Thymus (tissue), 11 donors: Measurements from ENCODE around the gene USP32. TPM values are rescaled to one million over a fixed set of nuclear protein-coding genes. Genes with fewer than 3 reads are reported as not detected.
"Not testable (repeated sequence)": the region's sequence is repeated elsewhere in the genome, so short reads cannot be mapped to it uniquely, and the experiment has no call there.

Experiments used
- DNase-seq, 9 donors: peaks; one replicate each; pipeline ENCODE4 v3.0.0-alpha.2; 2013; ENCODE audit warnings: low spot score in 9 of 9, low read depth in 6 of 9, missing footprints in 1 of 9
- H3K27ac ChIP-seq, 2 donors: one replicate each; pipeline ENCODE4 v1.5.1; 2013; ENCODE audit warnings: control low read depth in 1 of 2, low read depth in 1 of 2, low read length in 1 of 2, mild to moderate bottlenecking in 1 of 2, moderate library complexity in 1 of 2
- H3K27me3 ChIP-seq, 2 donors: one replicate each; pipeline ENCODE4 v1.5.1; 2013; ENCODE audit warnings: low read length in 1 of 2; ENCODE audit not compliant: control insufficient read depth in 2 of 2, insufficient read depth in 1 of 2
- H3K36me3 ChIP-seq, 2 donors: one replicate each; pipeline ENCODE4 v1.5.1; 2013; ENCODE audit warnings: low read length in 1 of 2, mild to moderate bottlenecking in 1 of 2, moderate library complexity in 1 of 2; ENCODE audit not compliant: control insufficient read depth in 2 of 2, insufficient read depth in 2 of 2
- H3K4me1 ChIP-seq, 2 donors: one replicate each; pipeline ENCODE4 v1.5.1; 2013; ENCODE audit warnings: low read length in 2 of 2; ENCODE audit not compliant: control insufficient read depth in 2 of 2, insufficient read depth in 2 of 2
- H3K4me3 ChIP-seq, 2 donors: one replicate each; pipeline ENCODE4 v1.5.1; 2013; ENCODE audit warnings: low read length in 2 of 2, control low read depth in 1 of 2, mild to moderate bottlenecking in 1 of 2
- H3K9me3 ChIP-seq, 2 donors: one replicate each; pipeline ENCODE4 v1.5.1; 2013; ENCODE audit warnings: low read length in 1 of 2, mild to moderate bottlenecking in 1 of 2; ENCODE audit not compliant: control insufficient read depth in 2 of 2, insufficient read depth in 1 of 2
- WGBS: extraction: QIAGEN DNeasy Blood & Tissue Kit; methylation state at CpG from one replicate; pipeline ENCODE4 v1.1.7; 2013; 5-methylcytosine and 5-hydroxymethylcytosine counted together
- polyA plus RNA-seq: library from polyadenylated mRNA; stranded (reverse); fragments of 200-250 nt; gene quantifications from one replicate; pipeline ENCODE4 v1.2.3, GENCODE V29; 2013
- total RNA-seq: library from RNA; stranded (reverse); fragments of 120-200 nt; gene quantifications from one replicate; pipeline ENCODE4 v1.2.4, GENCODE V29; 2013
- donor health status: healthy.

USP32 gene
- total and polyA plus RNA-seq, 2 donors: 10.0 to 26.4 TPM

DNA sequence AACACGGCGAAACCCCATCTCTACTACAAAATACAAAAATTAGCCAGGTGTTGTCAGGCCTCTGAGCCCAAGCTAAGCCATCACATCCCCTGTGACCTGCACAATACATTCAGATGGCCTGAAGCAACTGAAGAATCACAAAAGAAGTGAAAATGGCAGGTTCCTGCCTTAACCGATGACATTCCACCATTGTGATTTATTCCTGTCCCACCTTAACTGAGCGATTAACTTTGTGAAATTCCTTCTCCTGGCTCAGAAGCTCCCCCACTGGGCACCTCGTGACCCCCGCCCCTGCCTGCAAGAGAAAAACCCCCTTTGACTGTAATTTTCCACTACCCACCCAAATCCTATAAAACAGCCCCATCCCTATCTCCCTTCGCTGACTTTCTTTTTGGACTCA is 7.0 kb downstream of the USP32 start:
- H3K9me3 ChIP-seq, DNase-seq, H3K4me3 ChIP-seq, H3K27ac ChIP-seq, H3K36me3 ChIP-seq, H3K27me3 ChIP-seq, H3K4me1 ChIP-seq: not testable (repeated sequence)
- WGBS: 97% methylated on average over 7 of the region's 7 CpGs

- no peaks in the 10 kb centered on the region for H3K9me3 ChIP-seq
- no peak for DNase-seq
- peaks cover 0 to 4% of the 10 kb centered on the region in 2 donors for H3K4me1 ChIP-seq
- no peaks in the 10 kb centered on the region for H3K27me3 ChIP-seq
- no peak overlapping the region for H3K4me3 ChIP-seq
- WGBS: 95% methylated on average over 3 of the region's 3 CpGs
- no peak overlapping the region for H3K27ac ChIP-seq
- no peaks in the 10 kb centered on the region for H3K36me3 ChIP-seq
Measured at GRCh38 chr17:60383379-60383778, 8.6 kb downstream of the USP32 start.

DNA sequence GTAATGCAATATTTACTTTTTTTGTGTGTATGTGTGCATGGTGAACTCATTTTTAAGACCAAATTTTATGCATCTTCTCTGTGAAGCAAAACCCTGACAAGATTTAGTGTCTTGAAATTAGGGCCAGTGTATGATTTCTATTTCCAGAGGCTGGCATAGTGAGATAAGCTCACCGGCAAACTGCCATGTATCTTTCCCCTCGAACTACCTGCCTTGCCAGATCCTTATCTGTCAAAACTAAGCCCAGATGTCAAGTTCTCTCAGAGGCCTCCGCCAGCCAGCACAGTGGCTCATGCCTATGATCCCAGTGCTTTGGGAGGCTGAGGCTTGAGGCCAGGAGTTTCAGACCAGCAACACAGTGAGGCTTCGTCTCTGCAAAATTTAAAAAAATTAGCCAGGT is 10.0 kb downstream of the USP32 start:
- Histone ChIP-seq H3K27me3 (no peaks in the 10 kb centered on the region), H3K9me3 (no peaks in the 10 kb centered on the region), H3K27ac (no peak overlapping the region), H3K4me3 (no peak overlapping the region), H3K4me1 (peaks cover 0 to 4% of the 10 kb centered on the region in 2 donors), H3K36me3 (peaks cover 0 to 1% of the 10 kb centered on the region in 2 donors)
- 59% methylated on average over 4 of the region's 4 CpGs for WGBS
- peak in 4 of 9 donors; percentile 18 to 40 (median 23) for DNase-seq

DNA sequence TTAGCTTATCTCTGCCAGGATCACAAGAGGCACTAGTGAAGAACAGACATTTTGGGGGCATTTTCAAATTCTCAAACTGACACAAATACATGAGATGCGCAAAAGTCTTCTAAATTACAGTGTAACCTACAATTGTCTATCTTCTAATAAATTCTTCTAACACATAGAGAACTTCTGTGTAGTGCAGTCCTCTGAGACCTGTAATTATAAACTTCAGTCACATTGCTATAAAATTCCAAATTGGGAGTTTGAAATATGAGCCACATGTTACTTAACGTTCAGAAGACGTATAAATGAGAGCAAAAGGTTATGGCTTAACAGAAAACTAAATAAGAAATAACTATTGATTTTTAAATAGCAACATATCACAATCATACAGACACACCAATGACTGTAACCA is 12.5 kb downstream of the USP32 start:
- WGBS: 91% methylated on average over 2 of the region's 3 CpGs

DNA sequence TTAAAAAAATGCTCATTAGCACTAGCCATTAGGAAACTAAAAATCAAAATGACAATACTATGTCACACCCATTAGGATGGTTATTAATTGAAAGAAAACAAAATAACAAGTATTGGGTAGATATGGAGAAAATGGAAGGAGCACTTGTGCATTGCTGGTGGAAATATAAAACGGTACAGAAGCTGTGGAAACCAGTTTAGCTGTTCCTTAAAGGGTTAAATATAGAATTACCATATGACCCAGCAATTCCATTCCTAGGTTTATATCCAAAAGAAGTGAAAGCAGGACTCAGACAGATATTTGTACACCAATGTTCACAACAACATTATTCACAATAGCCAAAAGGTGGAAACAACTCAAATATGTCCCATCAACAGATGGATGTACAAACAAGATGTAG is 13.7 kb downstream of the USP32 start:
- 98% methylated on average over 1 of the region's 1 CpG for WGBS
- H3K36me3 ChIP-seq, H3K27me3 ChIP-seq, DNase-seq, H3K9me3 ChIP-seq, H3K27ac ChIP-seq, H3K4me1 ChIP-seq, H3K4me3 ChIP-seq: not testable (repeated sequence)

More for the DNA sequence above, 12.5 kb downstream of the USP32 start:
- not testable (repeated sequence) for DNase-seq, H3K27me3 ChIP-seq, H3K9me3 ChIP-seq, H3K27ac ChIP-seq, H3K4me1 ChIP-seq, H3K4me3 ChIP-seq, H3K36me3 ChIP-seq

DNA sequence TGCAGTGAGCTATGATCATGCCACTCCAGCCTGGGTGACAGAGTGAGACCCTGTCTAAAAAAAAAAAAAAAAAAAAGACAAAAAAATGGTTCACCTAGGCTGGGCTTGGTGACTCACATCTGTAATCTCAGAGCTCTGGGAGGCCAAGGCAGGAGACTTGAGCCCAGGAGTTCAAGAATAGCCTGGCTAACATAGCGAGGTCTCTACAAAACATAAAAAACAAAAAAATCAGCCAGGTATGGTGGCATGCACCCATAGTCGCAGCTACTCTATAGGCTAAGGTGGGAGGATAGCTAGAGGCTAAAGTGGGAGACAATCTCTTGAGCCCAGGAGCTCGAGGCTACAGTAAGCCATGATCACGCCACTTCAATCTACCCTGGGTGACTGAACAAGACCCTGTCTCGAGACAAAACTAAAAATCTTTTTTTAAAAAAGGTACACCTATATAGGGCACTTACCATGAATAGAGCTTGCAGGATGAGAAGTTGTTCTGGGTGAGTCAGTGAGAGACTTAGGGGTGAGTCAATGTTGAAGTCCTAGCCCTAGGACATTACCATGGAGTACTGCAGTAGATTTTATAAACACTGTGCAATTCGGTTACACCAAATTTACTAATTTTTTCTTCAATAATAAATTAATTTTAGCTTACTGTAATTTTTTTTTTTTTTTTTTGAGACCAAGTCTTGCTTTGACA is 19.0 kb downstream of the USP32 start:
- peaks cover 0 to 3% of the 10 kb centered on the region in 2 donors for H3K4me1 ChIP-seq
- H3K27me3 ChIP-seq: no peaks in the 10 kb centered on the region
- WGBS: 96% methylated on average over 6 of the region's 6 CpGs
- no peaks in the 10 kb centered on the region for H3K9me3 ChIP-seq
- no peak for DNase-seq
- H3K4me3 ChIP-seq: no peak overlapping the region
- no peak overlapping the region for H3K27ac ChIP-seq
- H3K36me3 ChIP-seq: peaks cover 0 to 4% of the 10 kb centered on the region in 2 donors

GRCh38 chr17:60371818-60372510 is 20.0 kb downstream of the USP32 start:
- WGBS: 62% methylated on average over 4 of the region's 4 CpGs
- no peak overlapping the region for H3K27ac ChIP-seq
- no peak overlapping the region for H3K4me3 ChIP-seq

DNA sequence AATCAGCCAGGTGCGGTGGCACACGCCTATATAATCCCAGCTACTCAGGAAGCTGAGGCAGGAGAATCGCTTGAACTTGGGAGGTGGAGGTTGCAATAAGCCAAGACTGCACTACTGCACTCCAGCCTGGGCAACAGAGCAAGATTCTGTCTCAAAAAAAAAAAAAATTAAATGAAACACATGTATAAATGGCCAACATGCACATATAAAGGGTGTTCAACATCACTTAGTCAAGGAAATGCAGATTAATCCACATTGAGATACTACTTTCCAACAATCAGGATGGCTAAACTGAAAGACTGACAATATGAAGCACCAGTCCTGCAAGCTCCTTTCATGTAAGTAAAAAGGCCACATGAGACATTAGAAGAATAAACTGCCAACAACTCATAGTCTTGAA is 20.5 kb downstream of the USP32 start:
- no peaks in the 10 kb centered on the region for H3K27me3 ChIP-seq
- no peak for DNase-seq
- no peaks in the 10 kb centered on the region for H3K36me3 ChIP-seq
- H3K9me3 ChIP-seq: no peaks in the 10 kb centered on the region
- 96% methylated on average over 3 of the region's 3 CpGs for WGBS
- H3K4me3 ChIP-seq: no peak overlapping the region
- peaks cover 0 to 3% of the 10 kb centered on the region in 2 donors for H3K4me1 ChIP-seq
- no peak overlapping the region for H3K27ac ChIP-seq

More at GRCh38 chr17:60371818-60372510, 20.0 kb downstream of the USP32 start:
- Histone ChIP-seq H3K9me3 (no peaks in the 10 kb centered on the region), H3K27me3 (no peaks in the 10 kb centered on the region), H3K4me1 (peaks cover 0 to 3% of the 10 kb centered on the region in 2 donors), H3K36me3 (peaks cover 0 to 3% of the 10 kb centered on the region in 2 donors)
- no peak for DNase-seq

GRCh38 chr17:60369727-60370126 is 22.2 kb downstream of the USP32 start:
- Histone ChIP-seq H3K36me3 (no peaks in the 10 kb centered on the region), H3K4me1 (peaks cover 0 to 3% of the 10 kb centered on the region in 2 donors), H3K27ac (no peak overlapping the region), H3K9me3 (no peaks in the 10 kb centered on the region), H3K4me3 (no peak overlapping the region), H3K27me3 (no peaks in the 10 kb centered on the region)
- no peak for DNase-seq
- over 99% methylated on average over 2 of the region's 2 CpGs for WGBS
